OCI-LY3 (cell line): ENCODE data around the gene SMIM3.

ENCODE experiments used
- H2AFZ ChIP-seq: fragments of 200-600, 300-600 bp; shearing (Covaris generic); 2 replicates; pipeline ENCODE4 v1.6.0; 2014; ENCODE audit warnings: antibody characterized with exemption, low read depth, low read length
- H3K27ac ChIP-seq: fragments of 200-600, 300-600 bp; sonication (generic); 2 replicates; pipeline ENCODE4 v1.5.1; 2014; ENCODE audit warnings: mild to moderate bottlenecking, low read length, moderate library complexity, mixed read lengths
- H3K27me3 ChIP-seq: fragments of 200-600, 300-600 bp; sonication (generic); 2 replicates; pipeline ENCODE4 v1.6.1; 2014; ENCODE audit warnings: low read depth, low read length, mixed read lengths
- H3K36me3 ChIP-seq: fragments of 200-600, 300-600 bp; sonication (generic); replicated peaks from 2 replicates; pipeline ENCODE3; 2014; ENCODE audit warnings: low read depth, low read length, mixed read lengths
- H3K4me1 ChIP-seq: fragments of 300-600, 200-600 bp; sonication (generic); 2 replicates; pipeline ENCODE4 v1.6.1; 2014; ENCODE audit warnings: low read length, mixed read lengths
- H3K4me2 ChIP-seq: fragments of 200-600, 300-600 bp; sonication (generic); 2 replicates; pipeline ENCODE4 v1.6.1; 2014; ENCODE audit warnings: low read length, mixed read lengths
- H3K4me3 ChIP-seq: fragments of 300-600, 200-600 bp; sonication (generic); 2 replicates; pipeline ENCODE4 v1.5.1; 2014; ENCODE audit warnings: antibody characterized with exemption, mild to moderate bottlenecking, low read length, moderate library complexity
- H3K79me2 ChIP-seq: fragments of 300-600, 200-600 bp; shearing (Covaris generic); 2 replicates; pipeline ENCODE4 v1.6.1; 2014; ENCODE audit warnings: mild to moderate bottlenecking, low read length, mixed read lengths
- H3K9ac ChIP-seq: fragments of 300-600, 200-600 bp; shearing (Covaris generic); 2 replicates; pipeline ENCODE4 v1.6.0; 2014; ENCODE audit warnings: mild to moderate bottlenecking, low read length, moderate library complexity
- H3K9me3 ChIP-seq: fragments of 200-600, 300-600 bp; shearing (Covaris generic); 2 replicates; pipeline ENCODE4 v1.6.1; 2014; ENCODE audit warnings: low read length, mixed read lengths; ENCODE audit not compliant: insufficient read depth
- H4K20me1 ChIP-seq: fragments of 200-600, 300-600 bp; sonication (generic); 2 replicates; pipeline ENCODE4 v1.6.1; 2016; ENCODE audit warnings: low read length, mixed read lengths; ENCODE audit not compliant: insufficient read depth
- CTCF ChIP-seq: fragments of 200-600, 300-600 bp; sonication (generic); IDR thresholded peaks from 2 replicates; pipeline ENCODE4 v1.5.1; 2014; ENCODE audit warnings: antibody characterized with exemption, low read length, low read depth
- EZH2phosphoT487 ChIP-seq: fragments of 200-600 bp; shearing (Covaris generic); IDR thresholded peaks from 2 replicates; pipeline ENCODE4 v1.6.1; 2018; ENCODE audit warnings: antibody characterized with exemption, mixed run types, low read depth

SMIM3 gene

DNA sequence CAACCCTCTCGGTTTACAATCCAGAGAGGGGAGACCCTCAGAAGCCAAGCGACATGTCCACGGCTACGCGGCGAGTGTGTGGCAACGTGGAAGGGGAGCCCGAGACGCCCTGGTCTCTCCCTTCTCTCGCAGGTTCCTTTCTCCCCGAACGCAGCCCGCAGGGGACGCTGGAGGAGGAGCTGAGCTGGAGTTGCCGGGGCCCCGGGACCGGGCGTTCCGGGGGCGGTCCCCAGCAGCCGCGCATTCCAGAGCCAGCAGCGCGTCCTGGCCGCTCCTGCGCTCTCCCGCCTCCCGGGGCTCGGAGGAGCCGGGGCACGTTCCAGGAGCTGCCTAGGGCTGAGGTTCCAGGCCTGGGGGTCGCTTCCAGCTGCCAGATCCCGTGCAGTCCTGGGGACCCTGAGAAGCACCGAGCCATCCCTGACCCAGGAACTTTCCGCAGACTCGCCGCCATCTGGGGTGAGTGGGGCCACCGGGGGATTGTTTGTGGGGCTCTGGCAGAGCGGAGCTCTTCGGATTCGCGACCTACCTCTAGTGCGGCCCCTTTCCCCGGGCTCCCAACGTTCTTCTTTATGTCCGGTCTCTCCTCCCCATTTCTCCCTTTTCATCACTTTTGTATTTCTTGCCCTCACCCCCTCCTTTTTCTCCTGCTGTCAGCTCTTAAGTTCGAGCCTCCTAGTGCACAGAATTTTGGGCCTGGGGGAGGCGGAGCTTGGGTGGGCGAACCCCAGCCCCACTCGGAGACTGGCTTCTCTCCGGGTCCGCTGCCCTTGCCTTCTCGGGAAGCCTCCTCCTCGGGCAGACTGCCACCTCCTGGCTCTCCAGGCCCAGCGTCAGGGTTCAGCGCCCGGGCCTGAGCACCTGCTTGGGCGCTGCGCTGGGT is at the start of gene SMIM3:
TSS of gene SMIM3 (plus strand) at position 241 of the 880 bp plus-strand sequence. CDS start 16,684 bp downstream, outside the sequence.
- Histone ChIP-seq H3K9ac (no peak within 1 kb of the TSS), H3K36me3 (no peaks in the 10 kb centered on the region), H3K79me2 (no peaks in the 10 kb centered on the region), H3K4me2 (no peak within 1 kb of the TSS), H2AFZ (no peak within 1 kb of the TSS), H3K9me3 (no peaks in the 10 kb centered on the region), H3K27me3 (no peaks in the 10 kb centered on the region), H3K27ac (no peak within 1 kb of the TSS), H3K4me1 (no peaks in the 10 kb centered on the region), H3K4me3 (no peak within 1 kb of the TSS), H4K20me1 (no peaks in the 10 kb centered on the region)
- no peak for TF ChIP-seq EZH2phosphoT487
- TF ChIP-seq CTCF = no peak

DNA sequence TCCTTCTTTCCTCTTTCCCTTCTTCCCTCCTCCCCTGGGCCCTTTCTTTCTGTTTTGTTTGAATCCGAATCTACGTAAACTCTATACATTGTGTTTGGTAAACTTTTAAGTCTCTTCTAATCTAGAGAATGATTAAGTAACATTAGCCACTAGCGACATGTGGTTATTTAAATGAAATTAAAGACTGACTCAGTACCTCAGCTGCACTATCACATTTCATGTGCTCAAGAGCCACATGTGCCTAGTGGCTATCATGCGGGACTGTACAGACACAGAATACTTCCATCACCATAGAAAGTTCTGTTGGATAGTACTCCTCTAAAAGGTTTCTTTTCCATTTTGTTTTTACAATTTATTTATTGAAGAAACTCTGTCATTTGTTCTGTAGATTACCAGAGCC is 48.7 kb upstream of the SMIM3 start:
- Histone ChIP-seq H3K27ac (no peak overlapping the region), H3K4me3 (no peak overlapping the region), H3K36me3 (peaks cover 21% of the 10 kb centered on the region), H3K4me1 (peaks cover 9% of the 10 kb centered on the region), H3K27me3 (no peaks in the 10 kb centered on the region), H3K9me3 (no peaks in the 10 kb centered on the region), H3K9ac (no peak overlapping the region), H2AFZ (no peak overlapping the region), H3K4me2 (no peak overlapping the region), H3K79me2 (peaks cover 5% of the 10 kb centered on the region), H4K20me1 (no peaks in the 10 kb centered on the region)
- TF ChIP-seq CTCF (no peak), EZH2phosphoT487 (no peak)

DNA sequence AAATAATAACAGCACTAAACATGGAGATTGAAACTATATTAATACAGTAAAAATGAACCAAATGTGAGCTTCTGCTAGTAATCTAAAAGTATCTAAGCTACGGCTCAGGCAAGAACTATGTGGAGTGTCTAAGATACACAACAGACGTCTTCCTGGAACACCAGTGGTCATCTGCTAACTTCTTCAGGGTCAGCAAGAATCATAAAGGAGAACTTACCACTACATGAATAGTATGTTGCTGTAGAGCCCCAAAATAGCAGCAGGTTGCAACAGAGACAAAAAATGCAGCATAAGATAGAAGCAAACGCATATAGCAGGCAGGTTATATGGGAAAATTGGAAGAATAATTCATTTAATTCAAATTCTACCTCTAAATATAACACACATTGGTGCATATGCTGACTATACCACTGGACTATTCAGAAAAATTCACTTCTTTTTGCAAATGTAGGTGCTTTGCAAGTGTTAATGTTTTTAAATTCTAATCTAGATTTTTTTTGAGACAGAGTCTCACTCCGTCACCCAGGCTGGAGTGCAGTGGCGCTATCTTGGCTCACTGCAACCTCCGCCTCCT is 46.8 kb upstream of the SMIM3 start:
- Histone ChIP-seq H4K20me1 (no peaks in the 10 kb centered on the region), H3K36me3 (peaks cover 21% of the 10 kb centered on the region), H3K4me2 (no peak overlapping the region), H3K9me3 (no peaks in the 10 kb centered on the region), H3K27ac (no peak overlapping the region), H3K9ac (no peak overlapping the region), H2AFZ (no peak overlapping the region), H3K4me3 (no peak overlapping the region), H3K27me3 (no peaks in the 10 kb centered on the region), H3K79me2 (peaks cover 19% of the 10 kb centered on the region), H3K4me1 (peaks cover 17% of the 10 kb centered on the region)
- no peak for TF ChIP-seq EZH2phosphoT487
- no peak for TF ChIP-seq CTCF

DNA sequence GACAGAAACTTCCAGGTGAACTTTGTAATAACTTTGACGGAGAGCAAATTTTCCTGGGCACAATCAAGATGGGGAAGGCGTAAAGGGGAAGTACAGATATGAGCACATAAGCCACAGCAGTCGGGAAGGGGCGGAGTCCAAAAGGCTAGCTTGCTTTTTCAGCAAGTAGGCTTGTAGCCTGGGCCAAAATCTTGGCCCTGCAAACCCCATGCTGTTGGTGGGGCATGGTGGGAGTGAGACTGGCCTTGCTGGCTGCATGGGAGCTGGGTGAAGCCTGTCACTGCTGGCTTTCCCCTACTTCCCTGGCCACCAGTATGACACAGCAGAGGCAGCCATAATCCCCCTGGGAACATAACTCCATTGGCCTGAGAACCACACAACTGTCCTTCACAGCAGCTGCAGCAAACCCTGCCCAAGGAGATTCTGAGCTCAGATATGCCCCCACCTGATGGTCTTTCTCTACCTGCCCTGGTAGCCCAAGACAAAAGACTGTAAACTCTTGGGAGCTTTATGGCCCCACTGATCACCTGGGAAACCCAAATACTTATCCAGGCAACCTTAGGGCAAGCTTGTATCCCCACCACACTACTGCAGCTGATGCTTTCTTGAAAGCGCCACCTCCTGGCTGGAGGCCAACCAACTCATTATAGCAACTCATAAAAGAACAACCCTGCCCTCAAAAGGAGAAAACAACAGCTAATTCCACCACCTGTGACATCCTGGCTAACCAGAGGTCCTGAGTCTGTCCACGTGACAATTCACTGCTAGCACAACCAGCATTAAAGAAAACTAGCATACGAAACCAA is 43.8 kb upstream of the SMIM3 start:
- Histone ChIP-seq H3K79me2 (peaks cover 30% of the 10 kb centered on the region), H3K4me2 (peak overlapping the region; percentile 57)

More for the DNA sequence above, 43.8 kb upstream of the SMIM3 start:
- Histone ChIP-seq H3K9me3 (no peaks in the 10 kb centered on the region), H3K36me3 (peaks cover 19% of the 10 kb centered on the region), H3K4me3 (peak overlapping the region; percentile 61), H4K20me1 (no peaks in the 10 kb centered on the region), H3K27ac (peak overlapping the region; percentile 64), H3K9ac (peak overlapping the region; percentile 46), H2AFZ (no peak overlapping the region), H3K27me3 (no peaks in the 10 kb centered on the region), H3K4me1 (peaks cover 17% of the 10 kb centered on the region)
- TF ChIP-seq EZH2phosphoT487 (no peak), CTCF (peak; percentile 23)
